ENCODE results near the gene WDFY2. TPM values are rescaled to one million over a fixed set of nuclear protein-coding genes. Genes with fewer than 3 reads are reported as not detected.

Gene WDFY2
- total and polyA plus RNA-seq, 2 of the 8 experiments (the other 6 are each of a cell fraction or from before 2014, with no cell fraction given) = 13.9 to 29.0 TPM

DNA sequence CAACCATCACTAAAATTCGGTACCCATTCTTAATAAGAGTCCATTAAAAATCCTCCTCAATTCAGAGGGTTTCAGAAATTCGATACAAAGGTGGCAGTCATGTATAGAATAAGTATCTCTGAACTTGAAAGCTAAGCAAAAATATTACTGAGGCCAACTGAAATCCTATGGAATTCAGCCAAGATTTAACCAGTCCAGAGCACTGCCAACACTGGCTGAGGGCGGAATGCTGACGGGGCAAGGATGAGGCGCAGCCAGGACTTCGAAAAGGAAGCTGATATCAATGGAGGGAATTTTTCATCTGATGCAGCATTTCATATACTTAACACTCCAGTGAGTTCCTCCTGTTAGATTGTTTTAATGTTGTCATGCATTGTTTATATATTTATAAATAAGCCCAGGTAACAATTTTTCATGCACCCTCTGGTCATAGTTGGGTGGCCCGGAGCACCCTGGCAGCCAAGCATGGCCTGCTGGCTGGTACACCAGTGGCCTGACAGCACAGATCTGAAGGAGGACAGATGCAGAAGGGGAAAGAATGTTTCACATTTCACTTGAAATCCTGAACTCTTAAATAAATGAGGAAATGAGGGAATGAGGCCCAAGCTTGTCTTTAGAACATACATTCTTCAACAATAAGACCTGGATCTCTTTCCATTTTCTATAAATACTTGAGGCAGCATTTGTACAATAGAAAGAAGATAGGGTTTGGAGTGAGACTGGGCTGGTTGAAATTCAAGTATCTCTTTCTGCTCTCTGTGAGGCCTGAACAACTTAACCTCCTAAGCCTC lies 41.5 kb downstream of the WDFY2 start:
- no peak overlapping the region for H3K23ac ChIP-seq (ENCODE audit: insufficient read length)
- H3K4me2 ChIP-seq (ENCODE audit: insufficient read depth in 1 of 2, low read depth in 2 of 2, low read length in 2 of 2) = no peak overlapping the region
- H3K79me2 ChIP-seq (ENCODE audit: control insufficient read depth in 1 of 2, insufficient read depth in 2 of 2, low read length in 2 of 2) = peaks cover 0 to 95% of the 10 kb centered on the region in 2 experiments; a peak in 3 of 4 replicates
- H3K23me2 ChIP-seq (ENCODE audit: low read depth, low read length) = no peaks in the 10 kb centered on the region
- no peak for FAIRE-seq
- no peak overlapping the region for H3K9ac ChIP-seq (replicated peaks in 1 of 4; ENCODE audit: extremely low read depth in 1 of 4, low read depth in 3 of 4, low read length in 3 of 4)
- CTCF ChIA-PET (ENCODE audit: partially characterized antibody) = no interaction called here
- H2BK120ac ChIP-seq (replicated peaks; ENCODE audit: low read depth, low read length) = no peak overlapping the region
- H3K4me1 ChIP-seq (replicated peaks in 1 of 4; ENCODE audit: control insufficient read depth in 3 of 4, insufficient read depth in 4 of 4, low read length in 3 of 4) = peaks cover 0 to 11% (median 6%) of the 10 kb centered on the region in 4 experiments; a peak in 3 of 7 replicates
- H3K9me3 ChIP-seq (ENCODE audit: insufficient read depth in 2 of 2, low read depth in 1 of 2, low read length in 1 of 2) = no peaks in the 10 kb centered on the region
- no peak overlapping the region for H3K4ac ChIP-seq (replicated peaks; ENCODE audit: insufficient read length, low read depth, low read length)
- peaks cover 0 to 6% of the 10 kb centered on the region in 2 experiments for H4K20me1 ChIP-seq (replicated peaks in 1 of 2; ENCODE audit: control insufficient read depth in 1 of 2, insufficient read depth in 2 of 2, low read length in 2 of 2)
- 91% methylated on average over 7 of the region's 7 CpGs; no CpG with 5 or more reads in 1 of the 2 experiments for WGBS, 2 experiments (ENCODE audit: extremely low coverage in 1 of 2, insufficient coverage in 1 of 2, insufficient read length in 1 of 2, insufficient replicate concordance in 2 of 2, low coverage in 1 of 2, low lambda C conversion rate in 2 of 2, missing lambda C conversion rate in 1 of 2)
- POLR2A ChIA-PET (ENCODE audit: partially characterized antibody) = interaction anchor here (0.6 to 1.6 kb wide), 2 partner anchors 9 to 172 kb away, joined by 3 to 6 read pairs; partner anchors contain the start of gene INTS6
- no peak overlapping the region for H2AK5ac ChIP-seq (ENCODE audit: low read depth, low read length)
- no peak overlapping the region for H2BK20ac ChIP-seq (ENCODE audit: low read length)
- H3K56ac ChIP-seq (replicated peaks; ENCODE audit: insufficient read length, low read depth, low read length) = no peak overlapping the region
- no peak overlapping the region for H4K91ac ChIP-seq (replicated peaks; ENCODE audit: insufficient read length, low read length)
- H2AFZ ChIP-seq (ENCODE audit: low read length) = no peak overlapping the region
- no peak overlapping the region for H3K18ac ChIP-seq (ENCODE audit: extremely low read depth, low read length)
- no peak overlapping the region; the same call in 1 of the 2 replicates for H4K8ac ChIP-seq (ENCODE audit: extremely low read depth, insufficient read depth, low read length)
- H3K27me3 ChIP-seq (replicated peaks in 1 of 4; ENCODE audit: control insufficient read depth in 3 of 4, extremely low read depth in 1 of 4, insufficient read depth in 3 of 4, low read length in 3 of 4) = no peaks in the 10 kb centered on the region
- peaks cover 14% of the 10 kb centered on the region for H3K79me1 ChIP-seq (ENCODE audit: low read depth, low read length)
- no peak overlapping the region for H2BK12ac ChIP-seq (ENCODE audit: low read depth, low read length)
- no peak for DNase-seq (ENCODE audit: low read depth in 1 of 2, low spot score in 2 of 2)
- no peak overlapping the region for H3K27ac ChIP-seq (ENCODE audit: low read depth, low read length)
- H2BK5ac ChIP-seq (ENCODE audit: low read depth, low read length) = no peak overlapping the region
- TF ChIP-seq HDAC6 (IDR thresholded peaks at IDR 0.05; ENCODE audit: low read depth, low read length) = no peak
- TF ChIP-seq SIRT6 (IDR thresholded peaks at IDR 0.05; ENCODE audit: low read length) = no peak
- TF ChIP-seq SP1 (IDR thresholded peaks at IDR 0.05; ENCODE audit: low read depth, low read length) = no peak
- no peak for TF ChIP-seq TAF1 (IDR thresholded peaks at IDR 0.05; ENCODE audit: low read depth, low read length)
- no peak overlapping the region for H3K4me3 ChIP-seq (ENCODE audit: extremely low read depth in 1 of 4, insufficient read depth in 2 of 4, low read depth in 3 of 4, low read length in 4 of 4)
- no peak overlapping the region for H2BK15ac ChIP-seq (ENCODE audit: low read length)
- H4K5ac ChIP-seq (ENCODE audit: insufficient read length, low read depth, low read length) = no peak overlapping the region
- no peaks in the 10 kb centered on the region for H3K36me3 ChIP-seq (ENCODE audit: control insufficient read depth in 2 of 4, insufficient read depth in 4 of 4, low read length in 3 of 4)
- H3K14ac ChIP-seq (ENCODE audit: insufficient read length) = no peak overlapping the region

All from H1 (cell line).